GM19395 (cell line): ENCODE data around the gene EML6.

Source experiments
- ATAC-seq: cut with Tn5 transposase; IDR thresholded peaks from one replicate; pipeline ENCODE4 v1.9.1; 2021; ENCODE audit warnings: mild to moderate bottlenecking, moderate library complexity; ENCODE audit not compliant: unreplicated experiment

EML6 gene

GRCh38 chr2:54936766-54937165, 213.3 kb downstream of the EML6 start:
- no peak for ATAC-seq

GRCh38 chr2:54939446-54940118, 216.1 kb downstream of the EML6 start:
- ATAC-seq: no peak

- no peak for ATAC-seq
These were observed 217.3 kb downstream of the EML6 start for GRCh38 chr2:54940723-54941122.

- no peak for ATAC-seq
These were observed 218.0 kb downstream of the EML6 start for GRCh38 chr2:54941248-54941984.

GRCh38 chr2:54942373-54942772, 218.9 kb downstream of the EML6 start:
- ATAC-seq: no peak

GRCh38 chr2:54944724-54945326, 221.4 kb downstream of the EML6 start:
- ATAC-seq: no peak

GRCh38 chr2:54945391-54946219, 222.1 kb downstream of the EML6 start:
- peak; percentile 86 for ATAC-seq

GRCh38 chr2:54946220-54946805, 222.9 kb downstream of the EML6 start:
- no peak for ATAC-seq

- no peak for ATAC-seq
These were observed 223.7 kb downstream of the EML6 start for GRCh38 chr2:54947136-54947535.

- ATAC-seq: no peak
These were observed 224.2 kb downstream of the EML6 start for GRCh38 chr2:54947646-54948045.

GRCh38 chr2:54948120-54948519, 224.7 kb downstream of the EML6 start:
- no peak for ATAC-seq

- ATAC-seq: no peak
These were observed 226.0 kb downstream of the EML6 start for GRCh38 chr2:54949431-54949830.

GRCh38 chr2:54950811-54951210, 227.3 kb downstream of the EML6 start:
- ATAC-seq: no peak

- ATAC-seq: no peak
These were observed 229.0 kb downstream of the EML6 start for GRCh38 chr2:54952425-54952824.

- no peak for ATAC-seq
These were observed 229.6 kb downstream of the EML6 start for GRCh38 chr2:54952978-54953456.

GRCh38 chr2:54954158-54954557, 230.7 kb downstream of the EML6 start:
- no peak for ATAC-seq

GRCh38 chr2:54954705-54955357, 231.4 kb downstream of the EML6 start:
- ATAC-seq: no peak

GRCh38 chr2:54955358-54956110, 232.1 kb downstream of the EML6 start:
- no peak for ATAC-seq

GRCh38 chr2:54956111-54956627, 232.7 kb downstream of the EML6 start:
- no peak for ATAC-seq
